PC-3 (cell line): ENCODE results near the gene HORMAD1. TPM values are rescaled to one million over a fixed set of nuclear protein-coding genes. Genes with fewer than 3 reads are reported as not detected.

Experiments used
- ATAC-seq: fragments of 200-7000 bp; cut with Tn5 transposase; 2 replicates; pipeline ENCODE4 v1.9.1; 2020; ENCODE audit warnings: mild to moderate bottlenecking, moderate library complexity
- BruUV-seq: library from RNA; stranded (reverse); fragments of 400-500 nt; replicated peaks from 2 replicates; lab custom pipeline; 2021; lab: Mats Ljungman, UMichigan
- CTCF ChIA-PET: fragments of 300-600 bp; sonication (Branson Sonifier 250); formaldehyde crosslinking; loops from one replicate; lab custom pipeline; 2022; ENCODE audit warnings: antibody characterized with exemption; lab: Charles Lee
- POLR2A ChIA-PET: fragments of 300-600 bp; sonication (Branson Sonifier 250); formaldehyde crosslinking; loops from one replicate; lab custom pipeline; 2022; ENCODE audit warnings: antibody characterized with exemption; ENCODE audit not compliant: unreplicated experiment; lab: Charles Lee
- DNase-seq: peaks from one replicate; pipeline ENCODE4 v3.0.0-alpha.2; 2015
- H2AFZ ChIP-seq: fragments of 300-600 bp; sonication (generic); 2 replicates; pipeline ENCODE4 v1.6.0; 2016; ENCODE audit warnings: antibody characterized with exemption, low read length
- H3F3A ChIP-seq: fragments of 300-600 bp; sonication (generic); one replicate; pipeline ENCODE4 v1.6.0; 2017; ENCODE audit warnings: antibody characterized with exemption, low read length, control low read depth, mild to moderate bottlenecking; ENCODE audit not compliant: unreplicated experiment
- H3K27ac ChIP-seq: fragments of 300-600 bp; sonication (generic); 2 replicates; pipeline ENCODE4 v1.5.1; 2016; ENCODE audit warnings: mild to moderate bottlenecking, low read length
- H3K27me3 ChIP-seq: fragments of 300-600 bp; sonication (generic); 2 replicates; pipeline ENCODE4 v1.6.1; 2016; ENCODE audit warnings: low read length, mixed read lengths
- H3K36me3 ChIP-seq: fragments of 300-600 bp; sonication (generic); 2 replicates; pipeline ENCODE4 v1.6.1; 2016; ENCODE audit warnings: low read depth, mixed run types, low read length, mixed read lengths
- H3K4me1 ChIP-seq: fragments of 300-600 bp; sonication (generic); 2 replicates; pipeline ENCODE4 v1.5.1; 2016; ENCODE audit warnings: low read length; ENCODE audit not compliant: insufficient read depth
- H3K4me2 ChIP-seq: fragments of 300-600 bp; sonication (generic); 2 replicates; pipeline ENCODE4 v1.6.0; 2016; ENCODE audit warnings: low read length
- H3K4me3 ChIP-seq: fragments of 300-600 bp; sonication (generic); 2 replicates; pipeline ENCODE4 v1.5.1; 2016; ENCODE audit warnings: mild to moderate bottlenecking, low read length, mixed read lengths
- H3K79me2 ChIP-seq: fragments of 300-600 bp; sonication (generic); 2 replicates; pipeline ENCODE4 v1.6.1; 2017; ENCODE audit warnings: low read length, mixed read lengths
- H3K9ac ChIP-seq: fragments of 300-600 bp; sonication (generic); 2 replicates; pipeline ENCODE4 v1.6.0; 2016; ENCODE audit warnings: mild to moderate bottlenecking, low read length
- H3K9me2 ChIP-seq: fragments of 300-600 bp; sonication (generic); replicated peaks from 2 replicates; pipeline ENCODE4 v1.6.1; 2016; ENCODE audit warnings: mixed run types, low read length, mixed read lengths
- H3K9me3 ChIP-seq: fragments of 300-600 bp; sonication (generic); 2 replicates; pipeline ENCODE4 v1.6.1; 2016; ENCODE audit warnings: low read length, mixed read lengths
- H4K20me1 ChIP-seq: fragments of 300-600 bp; sonication (generic); 2 replicates; pipeline ENCODE4 v1.6.1; 2016; ENCODE audit warnings: low read length, mixed read lengths
- EZH2 ChIP-seq: fragments of 300-600 bp; sonication (generic); IDR thresholded peaks from one replicate; pipeline ENCODE4 v1.6.1; 2017; ENCODE audit warnings: antibody characterized with exemption, mild to moderate bottlenecking, low read length; ENCODE audit not compliant: unreplicated experiment
- EZH2phosphoT487 ChIP-seq: fragments of 300-600 bp; sonication (generic); IDR thresholded peaks from 2 replicates; pipeline ENCODE4 v1.6.1; 2018; ENCODE audit warnings: mild to moderate bottlenecking, antibody characterized with exemption, low read length, borderline replicate concordance
- intact Hi-C: fragments of 100-400 bp; cut with micrococcal nuclease; formaldehyde crosslinking; loops from 2 replicates; pipeline ENCODE4 v1.9.0; 2023
- total RNA-seq: library from RNA; depleted of rRNA; stranded (reverse); fragments of >200 nt; gene quantifications from 2 replicates; pipeline ENCODE4 v1.2.3, GENCODE V29; 2014
- TF ChIP-seq, protein P1 (sequence below): fragments of 300-600 bp; sonication (generic); conservative IDR thresholded peaks from 2 replicates; pipeline ENCODE4 v1.5.1; 2017; ENCODE audit warnings: antibody characterized with exemption, low read depth, mild to moderate bottlenecking, low read length

HORMAD1 gene
- total RNA-seq, 1 experiment from 2014 or later = not detected

GRCh38 chr1:150765296-150765976, 44.7 kb upstream of the HORMAD1 start, which contains the start of gene CTSS:
TSS of gene CTSS (minus strand) at chr1:150765778. CDS start at chr1:150764763, 1,015 bp downstream.
- ChIA-PET POLR2A (interaction anchor here (0.6 to 0.7 kb wide), 2 partner anchors 73 to 177 kb away, joined by 3 to 4 read pairs; no protein-coding TSS in a partner anchor), CTCF (interaction anchor here (0.6 kb wide), 1 partner anchor 41 kb away, joined by 4 read pairs; no protein-coding TSS in a partner anchor)
- Histone ChIP-seq H3K4me2 (peak within 1 kb of the TSS; percentile 21), H3F3A (no peaks in the 10 kb centered on the region), H3K9me2 (no peaks in the 10 kb centered on the region), H3K9me3 (no peaks in the 10 kb centered on the region), H4K20me1 (no peaks in the 10 kb centered on the region), H3K4me3 (no peak within 1 kb of the TSS), H3K9ac (no peak within 1 kb of the TSS), H3K79me2 (no peaks in the 10 kb centered on the region), H3K4me1 (peaks cover 13% of the 10 kb centered on the region), H3K27me3 (no peaks in the 10 kb centered on the region), H2AFZ (peak within 1 kb of the TSS; percentile 61), H3K27ac (no peak within 1 kb of the TSS), H3K36me3 (no peaks in the 10 kb centered on the region)
- intact Hi-C loops = no loop called here
- BruUV-seq = no TSS peak
- TF ChIP-seq, protein P1, sequence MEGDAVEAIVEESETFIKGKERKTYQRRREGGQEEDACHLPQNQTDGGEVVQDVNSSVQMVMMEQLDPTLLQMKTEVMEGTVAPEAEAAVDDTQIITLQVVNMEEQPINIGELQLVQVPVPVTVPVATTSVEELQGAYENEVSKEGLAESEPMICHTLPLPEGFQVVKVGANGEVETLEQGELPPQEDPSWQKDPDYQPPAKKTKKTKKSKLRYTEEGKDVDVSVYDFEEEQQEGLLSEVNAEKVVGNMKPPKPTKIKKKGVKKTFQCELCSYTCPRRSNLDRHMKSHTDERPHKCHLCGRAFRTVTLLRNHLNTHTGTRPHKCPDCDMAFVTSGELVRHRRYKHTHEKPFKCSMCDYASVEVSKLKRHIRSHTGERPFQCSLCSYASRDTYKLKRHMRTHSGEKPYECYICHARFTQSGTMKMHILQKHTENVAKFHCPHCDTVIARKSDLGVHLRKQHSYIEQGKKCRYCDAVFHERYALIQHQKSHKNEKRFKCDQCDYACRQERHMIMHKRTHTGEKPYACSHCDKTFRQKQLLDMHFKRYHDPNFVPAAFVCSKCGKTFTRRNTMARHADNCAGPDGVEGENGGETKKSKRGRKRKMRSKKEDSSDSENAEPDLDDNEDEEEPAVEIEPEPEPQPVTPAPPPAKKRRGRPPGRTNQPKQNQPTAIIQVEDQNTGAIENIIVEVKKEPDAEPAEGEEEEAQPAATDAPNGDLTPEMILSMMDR = no peak
- TF ChIP-seq EZH2 = no peak
- no peak for TF ChIP-seq EZH2phosphoT487
- no peak; the same call in 1 of the 2 replicates for ATAC-seq
- DNase-seq = peak; percentile 16

GRCh38 chr1:150764617-150765101, 44.0 kb upstream of the HORMAD1 start:
- H3K4me1 ChIP-seq = peaks cover 13% of the 10 kb centered on the region
- H3K27me3 ChIP-seq = no peaks in the 10 kb centered on the region
- no peak overlapping the region for H3K27ac ChIP-seq
- TF ChIP-seq, protein P1 = no peak
- TF ChIP-seq EZH2phosphoT487 (no peak), EZH2 (no peak)
- no peak overlapping the region for H3K9ac ChIP-seq
- no peaks in the 10 kb centered on the region for H4K20me1 ChIP-seq
- ChIA-PET POLR2A (interaction anchor here (0.6 to 0.7 kb wide), 3 partner anchors 12 to 72 kb away, joined by 3 to 4 read pairs (median 4); partner anchors contain the start of gene GOLPH3L), CTCF (no interaction called here)
- H3K9me3 ChIP-seq = no peaks in the 10 kb centered on the region
- BruUV-seq = no TSS peak
- intact Hi-C loops = no loop called here
- no peaks in the 10 kb centered on the region for H3K9me2 ChIP-seq
- H3K79me2 ChIP-seq = no peaks in the 10 kb centered on the region
- peak overlapping the region; percentile 21; the same call in 1 of the 2 replicates for H3K4me2 ChIP-seq
- no peaks in the 10 kb centered on the region for H3F3A ChIP-seq
- H2AFZ ChIP-seq = peak overlapping the region; percentile 61; the same call in 1 of the 2 replicates
- ATAC-seq (peak; percentile 55), DNase-seq (peak; percentile 41)
- H3K36me3 ChIP-seq = no peaks in the 10 kb centered on the region
- no peak overlapping the region for H3K4me3 ChIP-seq
